AG20443 (cell line): Measurements from ENCODE around the gene B4GALT4.

Experiments
- DNase-seq: peaks from one replicate; pipeline ENCODE4 v3.0.0; 2012; ENCODE audit warnings: low spot score, mixed read lengths

The B4GALT4 gene

GRCh38 chr3:119236756-119237155, 3.9 kb downstream of the B4GALT4 start:
- no peak for DNase-seq

GRCh38 chr3:119235151-119235550, 5.5 kb downstream of the B4GALT4 start:
- peak; percentile 72 for DNase-seq

GRCh38 chr3:119234610-119235009, 6.1 kb downstream of the B4GALT4 start:
- no peak for DNase-seq

- DNase-seq, result no peak
Measured at GRCh38 chr3:119230745-119231144, 9.9 kb downstream of the B4GALT4 start.

- DNase-seq, result no peak
Measured at GRCh38 chr3:119230071-119230470, 10.6 kb downstream of the B4GALT4 start.

- DNase-seq, result no peak
Measured at GRCh38 chr3:119229190-119229589, 11.5 kb downstream of the B4GALT4 start.

- DNase-seq, result no peak
Measured at GRCh38 chr3:119228373-119229145, 12.1 kb downstream of the B4GALT4 start.

GRCh38 chr3:119227070-119227850, 13.4 kb downstream of the B4GALT4 start:
- DNase-seq, result peak; percentile 17

- DNase-seq, result no peak
Measured at GRCh38 chr3:119225121-119225520, 15.6 kb downstream of the B4GALT4 start.

GRCh38 chr3:119223511-119223910, 17.2 kb downstream of the B4GALT4 start:
- no peak for DNase-seq

GRCh38 chr3:119222391-119222790, 18.3 kb downstream of the B4GALT4 start:
- no peak for DNase-seq

- peak; percentile 34 for DNase-seq
Measured at GRCh38 chr3:119221779-119222320, 18.8 kb downstream of the B4GALT4 start.

GRCh38 chr3:119220970-119221667, 19.6 kb downstream of the B4GALT4 start:
- no peak for DNase-seq

- DNase-seq, result no peak
Measured at GRCh38 chr3:119220198-119220597, 20.5 kb downstream of the B4GALT4 start.

- no peak for DNase-seq
Measured at GRCh38 chr3:119219069-119219468, 21.6 kb downstream of the B4GALT4 start.

- no peak for DNase-seq
Measured at GRCh38 chr3:119211803-119212202, 28.9 kb downstream of the B4GALT4 start.

- DNase-seq, result no peak
Measured at GRCh38 chr3:119211193-119211592, 29.5 kb downstream of the B4GALT4 start.

- DNase-seq, result no peak
Measured at GRCh38 chr3:119207512-119207875, 33.2 kb downstream of the B4GALT4 start.

GRCh38 chr3:119206611-119207511, 33.8 kb downstream of the B4GALT4 start:
- DNase-seq, result peak; percentile 22

- DNase-seq, result no peak
Measured at GRCh38 chr3:119205685-119206084, 35.0 kb downstream of the B4GALT4 start.

GRCh38 chr3:119205209-119205608, 35.5 kb downstream of the B4GALT4 start:
- DNase-seq, result no peak
